GM18520 (cell line): ENCODE results near the gene RAB3GAP1.
"Not testable (repeated sequence)": the region's sequence is repeated elsewhere in the genome, so short reads cannot be mapped to it uniquely, and the experiment has no call there.

Experiments
- ATAC-seq: cut with Tn5 transposase; IDR thresholded peaks from one replicate; pipeline ENCODE4 v1.9.1; 2021; ENCODE audit not compliant: unreplicated experiment

The RAB3GAP1 gene

GRCh38 chr2:135052997-135053474, 944 bp downstream of the RAB3GAP1 start:
- ATAC-seq = peak; percentile 30

DNA sequence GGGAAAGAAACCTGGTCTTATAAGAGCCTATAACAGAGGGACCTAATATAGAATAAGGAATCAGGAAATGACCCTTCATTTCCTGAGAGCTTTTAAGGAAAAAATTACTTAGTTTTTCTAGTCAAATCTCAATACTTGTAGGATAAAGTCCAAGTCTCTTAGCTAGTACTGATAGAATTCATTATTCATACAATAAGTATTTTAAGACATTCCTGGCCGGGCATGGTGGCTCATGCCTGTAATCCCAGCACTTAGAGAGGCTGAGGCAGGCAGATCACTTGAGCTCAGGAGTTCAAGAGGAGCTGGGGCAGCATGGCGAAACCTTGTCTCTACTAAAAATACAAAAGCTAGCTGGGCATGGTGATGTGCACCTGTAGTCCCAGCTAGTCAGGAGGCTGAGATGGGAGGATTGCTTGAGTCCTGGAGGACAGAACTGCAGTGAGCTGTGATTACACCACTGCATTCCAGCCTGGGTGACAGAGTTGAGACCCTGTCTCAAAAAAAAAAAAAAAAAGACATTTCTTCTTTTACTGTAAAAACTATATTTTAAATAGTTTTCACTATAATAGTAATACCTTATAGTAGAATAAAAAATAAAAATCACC, 3.2 kb downstream of the RAB3GAP1 start:
- no peak for ATAC-seq

DNA sequence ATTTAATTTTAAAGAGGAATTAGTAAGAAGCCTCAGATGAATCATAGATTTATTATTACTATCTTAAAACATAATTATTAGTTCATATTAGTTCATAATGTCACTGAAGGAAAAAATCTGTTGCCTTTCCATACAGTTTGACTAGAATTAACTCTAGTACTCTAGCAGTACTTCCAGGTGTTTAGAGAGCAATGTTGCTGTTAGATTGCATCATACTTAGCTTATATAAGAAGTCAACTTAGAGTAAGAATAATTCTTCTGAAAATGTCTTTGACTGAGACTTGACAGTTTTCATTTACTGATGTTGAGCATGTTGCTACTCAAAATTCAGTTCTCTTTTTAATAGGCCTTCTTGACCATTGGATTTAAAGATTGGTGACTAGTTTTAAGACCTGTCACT, 4.7 kb downstream of the RAB3GAP1 start:
- ATAC-seq = no peak

GRCh38 chr2:135059577-135059976, 7.5 kb downstream of the RAB3GAP1 start:
- no peak for ATAC-seq

- no peak for ATAC-seq
Measured at GRCh38 chr2:135063210-135063609, 11.1 kb downstream of the RAB3GAP1 start.

GRCh38 chr2:135064149-135064548, 12.1 kb downstream of the RAB3GAP1 start:
- ATAC-seq = no peak

GRCh38 chr2:135066710-135067109, 14.6 kb downstream of the RAB3GAP1 start:
- no peak for ATAC-seq

- ATAC-seq = no peak
Measured at GRCh38 chr2:135072125-135072997, 20.3 kb downstream of the RAB3GAP1 start.

DNA sequence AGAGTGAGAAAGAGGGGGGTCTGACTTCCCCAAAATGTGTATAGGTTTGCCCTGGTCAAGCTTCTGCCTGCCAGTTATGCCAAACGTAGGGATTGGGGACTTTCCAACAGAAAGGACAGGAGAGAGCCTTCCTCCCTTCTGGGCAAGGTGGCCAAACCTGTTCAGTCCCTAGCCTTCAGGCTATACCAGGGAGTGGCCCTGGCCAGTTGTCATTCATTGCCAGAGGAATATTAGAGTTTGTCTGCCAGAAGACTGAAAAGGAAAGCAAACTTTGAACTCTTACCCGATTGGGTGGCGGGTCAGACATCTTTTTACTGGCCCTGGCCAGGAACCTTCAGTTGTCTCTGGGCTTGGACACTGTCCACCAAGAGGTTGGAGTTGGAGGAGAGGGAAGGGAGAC, 22.1 kb downstream of the RAB3GAP1 start:
- no peak for ATAC-seq

- ATAC-seq = no peak
Measured at GRCh38 chr2:135076556-135076955, 24.5 kb downstream of the RAB3GAP1 start.

- ATAC-seq = no peak
Measured at GRCh38 chr2:135078417-135078816, 26.3 kb downstream of the RAB3GAP1 start.

DNA sequence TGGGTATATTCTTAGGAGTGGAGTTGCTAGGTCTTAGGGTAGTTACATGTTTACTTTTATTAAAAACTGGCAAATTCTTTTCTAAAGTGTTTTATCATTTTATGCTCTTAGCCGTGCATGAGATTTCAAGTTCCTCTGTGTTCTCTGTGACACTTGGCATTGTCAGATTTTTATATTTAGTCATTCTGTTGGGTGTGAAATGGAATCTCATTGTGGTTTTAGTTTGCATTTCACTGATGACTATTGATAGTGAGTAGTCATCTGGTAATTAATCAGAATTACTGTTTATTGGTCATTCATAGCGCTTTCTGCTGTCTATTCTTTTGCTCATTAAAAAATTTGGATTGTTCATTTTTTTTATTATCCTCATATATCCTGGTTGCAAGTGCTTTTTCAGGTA, 34.1 kb downstream of the RAB3GAP1 start:
- no peak for ATAC-seq

- ATAC-seq = not testable (repeated sequence)
Measured at GRCh38 chr2:135089597-135089996, 37.5 kb downstream of the RAB3GAP1 start.

DNA sequence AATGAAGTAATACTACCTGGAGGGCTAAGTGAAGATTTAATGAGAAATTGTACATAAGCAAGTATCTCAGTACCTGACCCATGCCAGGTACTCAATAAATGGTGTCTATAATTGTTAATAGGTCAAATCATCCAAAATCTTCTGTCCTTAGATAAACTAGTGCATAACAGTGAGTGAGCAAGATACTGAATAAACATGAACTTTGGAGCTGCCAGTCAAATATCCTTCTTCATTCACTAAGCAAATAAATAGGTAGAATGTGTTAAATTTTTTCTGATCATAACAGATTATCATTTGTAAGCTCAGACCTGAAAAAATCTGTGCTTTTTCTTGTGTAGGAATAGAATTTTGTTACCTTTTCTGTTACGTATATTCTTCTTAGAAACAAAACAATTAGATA, 39.6 kb downstream of the RAB3GAP1 start:
- no peak for ATAC-seq

DNA sequence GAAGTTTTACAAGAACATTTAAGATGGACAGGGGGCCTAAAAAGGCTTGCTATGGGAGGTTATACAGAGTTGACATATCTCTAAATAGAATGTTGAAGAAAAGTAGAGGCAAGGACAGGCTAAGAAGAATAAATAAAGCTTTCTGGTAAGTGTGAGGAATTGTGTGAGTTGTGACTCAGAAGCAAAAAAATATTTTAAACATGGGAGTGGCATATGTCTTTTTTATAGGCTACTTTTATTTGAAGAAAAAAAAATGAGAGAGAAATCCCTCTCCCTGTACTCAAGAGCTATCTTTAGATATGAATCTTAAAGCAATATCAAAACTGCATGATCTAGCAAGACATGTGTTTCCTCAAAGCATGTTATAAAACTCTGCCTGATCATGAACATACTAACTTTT, 41.1 kb downstream of the RAB3GAP1 start:
- ATAC-seq = no peak

GRCh38 chr2:135093670-135094330, 41.7 kb downstream of the RAB3GAP1 start:
- no peak for ATAC-seq

DNA sequence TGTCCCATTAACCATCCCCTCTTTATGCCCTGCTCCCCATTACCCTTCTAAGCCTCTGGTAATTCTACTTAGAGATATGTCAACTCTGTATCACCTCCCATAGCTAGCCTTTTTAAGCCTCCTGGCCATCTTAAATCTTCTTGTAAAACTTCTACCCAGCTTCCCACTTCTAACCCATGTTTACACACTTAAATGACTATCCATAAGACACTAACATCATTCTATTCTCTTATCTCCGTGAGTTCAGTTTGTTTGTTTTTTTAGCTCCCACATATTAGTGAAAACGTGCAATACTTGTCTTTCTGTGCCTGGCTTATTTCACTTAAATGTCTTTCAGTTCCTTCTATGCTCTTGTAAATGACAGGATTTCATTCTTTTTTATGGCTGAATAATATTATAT, 42.4 kb downstream of the RAB3GAP1 start:
- ATAC-seq = no peak

DNA sequence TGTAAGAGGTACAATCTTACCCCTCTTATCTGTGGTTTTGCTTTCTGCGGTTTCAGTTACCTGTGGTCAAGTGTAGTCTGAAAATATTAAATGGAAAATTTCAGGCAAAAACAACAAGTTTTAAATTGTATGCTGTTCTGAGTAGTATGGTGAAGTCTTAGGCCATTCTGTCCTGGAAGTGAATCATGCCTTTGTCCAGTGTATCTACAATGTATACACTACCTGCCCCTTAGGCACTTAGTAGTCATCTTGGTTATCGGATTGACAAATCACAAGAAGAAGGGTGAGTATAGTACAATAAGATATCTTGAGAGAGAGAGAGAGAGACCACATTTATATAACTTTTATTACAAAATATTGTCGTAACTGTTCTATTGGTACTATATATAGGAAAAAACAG, 43.5 kb downstream of the RAB3GAP1 start:
- ATAC-seq = no peak

GRCh38 chr2:135096665-135097446, 44.8 kb downstream of the RAB3GAP1 start:
- no peak for ATAC-seq

- no peak for ATAC-seq
Measured at GRCh38 chr2:135097532-135098231, 45.6 kb downstream of the RAB3GAP1 start.
